ENCODE results near the gene NACC2.

DNA sequence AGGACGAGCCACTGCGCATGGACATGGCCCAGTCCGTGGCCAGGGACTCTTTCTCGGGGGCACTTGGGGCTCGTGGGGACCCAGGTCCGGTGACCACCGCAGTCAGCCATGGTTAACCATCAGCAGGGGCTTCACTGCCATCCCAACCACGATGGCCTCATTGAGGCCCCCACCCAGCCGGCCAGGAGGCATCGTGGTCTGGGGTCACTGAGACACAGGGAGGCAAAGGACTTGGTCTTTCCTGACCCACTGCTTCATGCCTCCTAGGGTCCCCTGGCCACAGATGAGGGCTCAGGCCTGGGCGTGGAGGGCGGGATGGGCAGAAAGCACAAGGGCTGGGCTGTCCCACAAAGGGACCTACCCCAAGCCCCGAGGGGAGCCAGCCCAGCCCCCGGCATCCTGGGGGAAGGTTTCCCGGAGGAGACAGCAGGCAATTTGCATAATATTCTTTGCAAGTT is 6.6 kb downstream of the NACC2 start:
- TF ChIP-seq POLR2A (IDR thresholded peaks at IDR 0.05; ENCODE audit: low read length) (no peak), GATA1 (IDR thresholded peaks at IDR 0.05; ENCODE audit: low read depth, low read length) (no peak)

All from erythroblast (primary cell).